Ovary (tissue), 3 donors: Measurements from ENCODE around the gene TEX261.

Experiments used
- CTCF ChIP-seq, 3 donors: fragments of 450-650 bp in 2 of 3; fragments of 200-600 bp in 1 of 3; IDR thresholded peaks; one replicate each; pipeline versions ENCODE4 v1.5.1 to v1.8.0; 2016 to 2022; ENCODE audit warnings: antibody characterized with exemption in 3 of 3, mild to moderate bottlenecking in 1 of 3
- EP300 ChIP-seq: sonication (generic); formaldehyde crosslinking; IDR thresholded peaks from one replicate; pipeline ENCODE4 v1.6.1; 2017; ENCODE audit warnings: antibody characterized with exemption
- POLR2A ChIP-seq: fragments of 450-650 bp; IDR thresholded peaks from one replicate; pipeline ENCODE4 v1.6.1; 2017; ENCODE audit warnings: antibody characterized with exemption, mild to moderate bottlenecking, moderate library complexity
- donor health status: DM: no; HTN: no; CAD: no.

- TF ChIP-seq CTCF (IDR thresholded peaks at IDR 0.05) (no peak), POLR2A (no peak), EP300 (no peak)
Observed at GRCh38 chr2:71008342-71008741, 13.7 kb upstream of the TEX261 start.
